ENCODE results near the gene SULT1C3. TPM values are rescaled to one million over a fixed set of nuclear protein-coding genes. Genes with fewer than 3 reads are reported as not detected.

The SULT1C3 gene
- total and polyA plus RNA-seq, 4 donors, result not detected

DNA sequence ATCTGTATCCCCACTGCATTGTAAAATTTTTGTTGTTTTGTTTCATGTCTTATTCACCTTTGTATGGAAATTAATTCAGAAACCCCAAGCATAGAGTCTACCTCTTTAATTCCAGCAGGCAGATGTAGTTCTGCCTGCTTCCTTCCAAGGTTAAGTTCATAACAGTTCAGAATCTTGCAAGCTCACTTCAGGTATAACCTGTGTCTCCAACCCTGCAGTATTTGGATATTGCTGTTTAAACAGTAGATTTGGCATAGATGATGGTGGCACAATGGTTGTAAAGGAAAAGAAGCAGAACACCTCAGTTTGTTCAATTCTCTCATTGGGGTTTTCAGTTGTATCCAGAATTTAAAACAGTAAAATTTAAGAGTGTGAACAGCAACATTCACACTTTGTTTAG lies 70.1 kb downstream of the SULT1C3 start:
- H3K9me3 ChIP-seq (ENCODE audit: control insufficient read depth in 4 of 4, insufficient read depth in 3 of 4, low read length in 3 of 4), result no peaks in the 10 kb centered on the region
- no peak for ATAC-seq (ENCODE audit: insufficient read depth, low FRiP score)
- H3K4me1 ChIP-seq (ENCODE audit: control insufficient read depth in 5 of 5, insufficient read depth in 5 of 5, low read length in 5 of 5), result no peaks in the 10 kb centered on the region
- no peaks in the 10 kb centered on the region for H3K36me3 ChIP-seq (ENCODE audit: control insufficient read depth in 4 of 4, insufficient read depth in 4 of 4, low read length in 4 of 4)
- TF ChIP-seq, protein P1, sequence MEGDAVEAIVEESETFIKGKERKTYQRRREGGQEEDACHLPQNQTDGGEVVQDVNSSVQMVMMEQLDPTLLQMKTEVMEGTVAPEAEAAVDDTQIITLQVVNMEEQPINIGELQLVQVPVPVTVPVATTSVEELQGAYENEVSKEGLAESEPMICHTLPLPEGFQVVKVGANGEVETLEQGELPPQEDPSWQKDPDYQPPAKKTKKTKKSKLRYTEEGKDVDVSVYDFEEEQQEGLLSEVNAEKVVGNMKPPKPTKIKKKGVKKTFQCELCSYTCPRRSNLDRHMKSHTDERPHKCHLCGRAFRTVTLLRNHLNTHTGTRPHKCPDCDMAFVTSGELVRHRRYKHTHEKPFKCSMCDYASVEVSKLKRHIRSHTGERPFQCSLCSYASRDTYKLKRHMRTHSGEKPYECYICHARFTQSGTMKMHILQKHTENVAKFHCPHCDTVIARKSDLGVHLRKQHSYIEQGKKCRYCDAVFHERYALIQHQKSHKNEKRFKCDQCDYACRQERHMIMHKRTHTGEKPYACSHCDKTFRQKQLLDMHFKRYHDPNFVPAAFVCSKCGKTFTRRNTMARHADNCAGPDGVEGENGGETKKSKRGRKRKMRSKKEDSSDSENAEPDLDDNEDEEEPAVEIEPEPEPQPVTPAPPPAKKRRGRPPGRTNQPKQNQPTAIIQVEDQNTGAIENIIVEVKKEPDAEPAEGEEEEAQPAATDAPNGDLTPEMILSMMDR (IDR thresholded peaks at IDR 0.05; ENCODE audit: control extremely low read depth, extremely low read depth), result no peak
- peak in 1 of 3 donors; percentile 34 for DNase-seq
- H3K4me3 ChIP-seq, result no peak overlapping the region
- H3K9ac ChIP-seq (ENCODE audit: insufficient read depth in 1 of 2, low read length in 2 of 2), result no peak overlapping the region
- no peaks in the 10 kb centered on the region for H3K27me3 ChIP-seq (ENCODE audit: control insufficient read depth in 3 of 3, insufficient read depth in 3 of 3, low read length in 2 of 3)
- H3K27ac ChIP-seq (ENCODE audit: low read depth in 1 of 2, low read length in 1 of 2), result no peak overlapping the region

Other genes starting within 250 kb of the SULT1C3 start
- 10 to 100 TPM in 1 of 2 donors, 1 to 10 TPM in 1; 4.8 to 20.5 TPM for gene SULT1C2, start 48.9 kb downstream of the SULT1C3 start, total RNA-seq
- 1 to 10 TPM; 1.7 to 2.7 TPM for gene SULT1C2, start 48.9 kb downstream of the SULT1C3 start, polyA plus RNA-seq
- gene SULT1C4, start 138.0 kb downstream of the SULT1C3 start, total RNA-seq, result 10 to 100 TPM in 1 of 2 donors, 1 to 10 TPM in 1; 4.3 to 85.0 TPM
- 1 to 10 TPM; 1.7 to 7.4 TPM for gene SULT1C4, start 138.0 kb downstream of the SULT1C3 start, polyA plus RNA-seq
- 100 to 1,000 TPM in 1 of 2 donors, 10 to 100 TPM in 1; 33.9 to 111 TPM for gene GCC2, start 209.2 kb downstream of the SULT1C3 start, total RNA-seq
- 10 to 100 TPM; 10.4 to 12.2 TPM for gene GCC2, start 209.2 kb downstream of the SULT1C3 start, polyA plus RNA-seq

Measured in lung (tissue), 12 donors.